Spinal cord (tissue), 10 donors: ENCODE measurements around the gene CYP2W1. TPM values are rescaled to one million over a fixed set of nuclear protein-coding genes. Genes with fewer than 3 reads are reported as not detected.
"Not testable (repeated sequence)": the region's sequence is repeated elsewhere in the genome, so short reads cannot be mapped to it uniquely, and the experiment has no call there.

Source experiments
- DNase-seq, 6 donors: peaks; one replicate each; pipeline versions ENCODE4 v3.0.0 to v3.0.0-alpha.2; 2013 to 2015; ENCODE audit warnings: low spot score in 6 of 6, low read depth in 4 of 6
- H3K27ac ChIP-seq: one replicate; pipeline ENCODE4 v1.5.1; 2013; ENCODE audit warnings: low read depth, low read length, control low read depth
- H3K27me3 ChIP-seq: one replicate; pipeline ENCODE4 v1.6.1; 2013; ENCODE audit warnings: low read length; ENCODE audit not compliant: control insufficient read depth, insufficient read depth
- H3K36me3 ChIP-seq: one replicate; pipeline ENCODE4 v1.6.1; 2013; ENCODE audit warnings: low read length; ENCODE audit not compliant: control insufficient read depth, insufficient read depth
- H3K4me1 ChIP-seq: one replicate; pipeline ENCODE4 v1.6.1; 2013; ENCODE audit warnings: low read length; ENCODE audit not compliant: control insufficient read depth, insufficient read depth
- H3K4me3 ChIP-seq: one replicate; pipeline ENCODE4 v1.5.1; 2013; ENCODE audit warnings: low read depth, low read length, control low read depth
- H3K9me3 ChIP-seq: one replicate; pipeline ENCODE4 v1.6.1; 2013; ENCODE audit warnings: low read length; ENCODE audit not compliant: control insufficient read depth, insufficient read depth
- WGBS: methylation state at CpG from one replicate; pipeline ENCODE4 v1.1.5; 2013; ENCODE audit warnings: missing lambda C conversion rate; ENCODE audit not compliant: insufficient coverage; 5-methylcytosine and 5-hydroxymethylcytosine counted together
- polyA plus RNA-seq, 2 donors: library from polyadenylated mRNA; unstranded; fragments of 120-200 nt; gene quantifications; one replicate each; pipeline ENCODE4 v1.2.1, GENCODE V29; 2013; ENCODE audit not compliant: insufficient read length in 2 of 2
- total RNA-seq, 2 donors: library from RNA; depleted of rRNA in 1 of 2; stranded (reverse); fragments of 120-200 nt in 1 of 2; fragments of >200 nt in 1 of 2; gene quantifications; one replicate each; pipeline versions ENCODE4 v1.2.3 to v1.2.4, GENCODE V29; 2013 to 2014
- donor health status: healthy.

Gene CYP2W1
- total and polyA plus RNA-seq, 4 donors, result 0.44 to 1.8 (median 1.1) TPM

DNA sequence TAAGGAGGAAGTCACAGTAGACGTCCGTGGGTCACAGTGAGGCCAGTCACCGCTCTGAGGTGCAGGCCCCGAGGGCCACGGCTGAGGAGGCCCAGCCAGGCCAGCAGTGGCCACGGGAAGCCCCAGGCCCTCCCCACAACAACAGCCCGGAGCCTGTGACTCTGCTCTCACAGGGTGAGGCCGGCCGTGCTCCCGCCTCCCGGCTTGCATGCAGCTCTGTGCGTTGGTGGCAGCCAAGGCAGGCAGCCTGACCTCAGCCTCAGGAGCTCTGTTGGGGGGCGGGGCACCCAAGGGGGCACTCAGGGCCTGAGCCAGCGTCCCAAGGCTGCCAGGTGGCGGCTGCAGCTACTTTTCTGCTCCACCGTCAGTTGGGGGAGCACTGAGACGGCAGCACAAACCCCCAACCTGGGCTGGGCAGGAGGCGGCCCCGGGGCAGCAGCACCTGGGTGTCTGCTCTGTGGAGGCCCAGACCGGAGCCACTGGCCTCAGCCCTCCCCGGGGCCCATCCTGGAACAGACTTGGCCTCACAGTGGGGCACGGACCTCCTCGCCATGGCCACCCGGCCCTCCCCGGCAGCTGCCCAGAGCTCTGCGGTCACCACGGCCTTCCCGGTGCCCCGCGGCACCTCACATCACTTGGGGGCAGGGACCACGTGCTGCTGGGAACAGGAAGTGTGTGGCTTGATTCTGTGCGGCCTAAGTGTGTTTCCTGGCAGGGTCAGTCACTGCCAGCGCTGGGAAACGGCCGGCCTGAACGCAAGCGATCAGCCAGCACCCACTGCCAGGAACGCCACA, 13.3 kb downstream of the CYP2W1 start:
- peaks cover 53% of the 10 kb centered on the region for H3K4me1 ChIP-seq
- H3K36me3 ChIP-seq, result peaks cover 64% of the 10 kb centered on the region
- no peaks in the 10 kb centered on the region for H3K27me3 ChIP-seq
- no peaks in the 10 kb centered on the region for H3K9me3 ChIP-seq
- no peak for DNase-seq
- H3K27ac ChIP-seq, result no peak overlapping the region
- 85% methylated on average over 38 of the region's 38 CpGs for WGBS
- H3K4me3 ChIP-seq, result no peak overlapping the region

DNA sequence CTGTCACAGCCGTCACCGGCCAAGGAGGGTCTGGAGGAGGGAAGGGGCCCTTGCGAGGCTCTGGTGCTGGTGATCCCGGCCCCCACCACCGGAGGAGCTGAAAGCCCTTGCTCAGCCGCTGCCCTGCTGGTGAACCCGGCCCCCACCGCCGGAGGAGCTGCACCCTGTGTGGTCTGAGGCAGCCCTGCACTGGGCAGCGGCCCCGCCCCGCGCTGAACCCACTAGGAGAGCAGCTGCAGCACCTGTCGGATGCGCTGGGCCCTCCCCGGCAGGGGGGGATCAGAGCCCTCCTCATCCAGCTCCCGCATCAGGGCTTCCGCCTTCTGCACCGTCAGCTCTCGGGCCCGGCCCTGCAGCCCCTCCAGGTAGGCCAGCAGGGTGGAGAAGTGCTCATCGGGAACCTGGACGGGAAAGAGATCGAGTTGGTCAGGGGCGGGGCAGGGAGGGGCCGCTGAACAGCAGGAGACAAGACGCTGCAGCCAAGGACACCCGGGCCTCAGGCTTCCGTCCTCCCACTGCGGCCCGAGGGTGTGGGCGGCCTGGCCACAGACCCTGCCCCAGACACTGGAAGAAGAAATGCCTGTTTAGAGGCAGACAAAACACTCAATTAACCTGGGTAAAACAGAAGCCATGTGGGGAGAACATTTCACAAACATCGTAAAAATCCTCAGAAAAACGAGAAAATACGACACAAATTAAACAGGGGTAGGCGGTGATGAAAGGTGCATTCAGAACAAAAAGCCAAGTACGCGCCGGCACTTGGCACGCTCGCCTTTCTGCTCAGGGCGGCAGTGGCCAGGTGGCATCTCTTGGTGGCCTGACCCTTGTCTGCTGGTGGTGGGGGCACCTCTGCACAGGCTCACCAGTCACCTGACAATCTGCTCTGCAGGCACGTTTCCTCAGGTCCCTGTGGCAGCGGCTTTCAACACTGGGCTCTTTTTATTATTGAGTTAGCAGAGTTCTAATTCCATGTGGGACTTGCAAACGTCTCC, 14.7 kb downstream of the CYP2W1 start:
- DNase-seq, result no peak
- peaks cover 73% of the 10 kb centered on the region for H3K36me3 ChIP-seq

GRCh38 chr7:999149-999879, 16.3 kb downstream of the CYP2W1 start:
- Histone ChIP-seq H3K27me3 (no peaks in the 10 kb centered on the region), H3K9me3 (no peaks in the 10 kb centered on the region), H3K27ac (no peak overlapping the region), H3K36me3 (peaks cover 76% of the 10 kb centered on the region), H3K4me1 (peaks cover 30% of the 10 kb centered on the region), H3K4me3 (no peak overlapping the region)
- WGBS, result 78% methylated on average over 23 of the region's 28 CpGs
- no peak for DNase-seq

More for the DNA sequence above, 14.7 kb downstream of the CYP2W1 start:
- H3K27ac ChIP-seq, result no peak overlapping the region
- 60% methylated on average over 36 of the region's 45 CpGs for WGBS
- H3K4me3 ChIP-seq, result no peak overlapping the region
- H3K9me3 ChIP-seq, result no peaks in the 10 kb centered on the region
- peaks cover 42% of the 10 kb centered on the region for H3K4me1 ChIP-seq
- no peaks in the 10 kb centered on the region for H3K27me3 ChIP-seq

DNA sequence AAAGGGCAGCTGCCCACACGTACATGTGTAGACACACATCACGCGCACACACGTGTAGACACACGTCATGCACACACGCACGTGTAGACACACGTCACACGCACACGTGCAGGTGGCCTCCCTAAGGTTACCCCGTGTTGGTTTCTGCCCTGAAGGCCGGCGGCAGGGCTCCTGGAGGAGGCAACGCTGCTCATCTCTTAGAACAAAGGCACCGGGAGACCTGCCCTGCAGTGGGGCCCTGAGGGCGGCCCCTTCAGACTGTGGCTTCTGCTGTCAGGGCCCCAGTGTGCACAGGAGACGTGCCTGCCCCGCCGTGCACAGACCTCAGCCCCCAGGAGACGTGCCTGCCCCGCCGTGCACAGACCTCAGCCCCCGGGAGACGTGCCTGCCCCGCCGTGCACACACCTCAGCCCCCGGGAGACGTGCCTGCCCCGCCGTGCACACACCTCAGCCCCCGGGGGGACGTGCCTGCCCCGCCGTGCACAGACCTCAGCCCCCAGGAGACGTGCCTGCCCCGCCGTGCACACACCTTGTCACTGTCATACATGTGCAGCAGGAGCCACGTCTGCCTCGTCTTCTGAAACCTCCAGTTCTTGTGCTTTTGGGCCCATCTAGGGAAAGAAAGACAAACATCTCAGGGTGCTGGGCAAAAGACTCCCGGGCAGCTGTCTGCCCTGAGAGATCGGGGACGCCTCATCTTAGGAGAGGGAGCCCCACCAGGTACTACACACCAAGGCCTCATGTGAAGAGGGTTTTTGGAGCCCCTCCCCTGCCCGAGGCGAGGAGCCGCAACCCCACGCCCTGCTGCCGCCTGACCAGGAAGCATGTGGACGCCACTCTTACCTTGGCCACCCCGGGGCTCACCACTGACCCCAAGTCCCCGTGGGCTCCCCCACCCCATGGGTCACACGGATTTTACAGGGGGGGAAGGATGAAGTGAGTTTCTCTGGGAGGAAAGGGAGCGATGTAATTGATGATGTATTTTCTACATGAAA, 17.3 kb downstream of the CYP2W1 start:
- Histone ChIP-seq H3K4me3 (no peak overlapping the region), H3K36me3 (peaks cover 76% of the 10 kb centered on the region), H3K27ac (no peak overlapping the region), H3K4me1 (peaks cover 26% of the 10 kb centered on the region), H3K27me3 (no peaks in the 10 kb centered on the region), H3K9me3 (no peaks in the 10 kb centered on the region)
- DNase-seq, result no peak
- WGBS, result 81% methylated on average over 34 of the region's 52 CpGs

- not testable (repeated sequence) for H3K27me3 ChIP-seq, DNase-seq, H3K27ac ChIP-seq, H3K4me3 ChIP-seq, H3K9me3 ChIP-seq
- 82% methylated on average over 11 of the region's 14 CpGs for WGBS
- Histone ChIP-seq H3K36me3 (peaks cover 75% of the 10 kb centered on the region), H3K4me1 (peaks cover 19% of the 10 kb centered on the region)
Measured at GRCh38 chr7:1001069-1001770, 18.2 kb downstream of the CYP2W1 start.

GRCh38 chr7:1002026-1002425, 19.0 kb downstream of the CYP2W1 start:
- H3K27me3 ChIP-seq, H3K27ac ChIP-seq, H3K9me3 ChIP-seq, DNase-seq, H3K4me3 ChIP-seq: not testable (repeated sequence)
- H3K36me3 ChIP-seq, result peaks cover 75% of the 10 kb centered on the region
- WGBS, result 60% methylated on average over 2 of the region's 4 CpGs
- H3K4me1 ChIP-seq, result peaks cover 11% of the 10 kb centered on the region

GRCh38 chr7:1002445-1002844, 19.5 kb downstream of the CYP2W1 start:
- WGBS, result 100% methylated on average over 1 of the region's 7 CpGs
- peaks cover 75% of the 10 kb centered on the region for H3K36me3 ChIP-seq
- H3K27ac ChIP-seq, DNase-seq, H3K9me3 ChIP-seq, H3K4me1 ChIP-seq, H3K4me3 ChIP-seq, H3K27me3 ChIP-seq: not testable (repeated sequence)

DNA sequence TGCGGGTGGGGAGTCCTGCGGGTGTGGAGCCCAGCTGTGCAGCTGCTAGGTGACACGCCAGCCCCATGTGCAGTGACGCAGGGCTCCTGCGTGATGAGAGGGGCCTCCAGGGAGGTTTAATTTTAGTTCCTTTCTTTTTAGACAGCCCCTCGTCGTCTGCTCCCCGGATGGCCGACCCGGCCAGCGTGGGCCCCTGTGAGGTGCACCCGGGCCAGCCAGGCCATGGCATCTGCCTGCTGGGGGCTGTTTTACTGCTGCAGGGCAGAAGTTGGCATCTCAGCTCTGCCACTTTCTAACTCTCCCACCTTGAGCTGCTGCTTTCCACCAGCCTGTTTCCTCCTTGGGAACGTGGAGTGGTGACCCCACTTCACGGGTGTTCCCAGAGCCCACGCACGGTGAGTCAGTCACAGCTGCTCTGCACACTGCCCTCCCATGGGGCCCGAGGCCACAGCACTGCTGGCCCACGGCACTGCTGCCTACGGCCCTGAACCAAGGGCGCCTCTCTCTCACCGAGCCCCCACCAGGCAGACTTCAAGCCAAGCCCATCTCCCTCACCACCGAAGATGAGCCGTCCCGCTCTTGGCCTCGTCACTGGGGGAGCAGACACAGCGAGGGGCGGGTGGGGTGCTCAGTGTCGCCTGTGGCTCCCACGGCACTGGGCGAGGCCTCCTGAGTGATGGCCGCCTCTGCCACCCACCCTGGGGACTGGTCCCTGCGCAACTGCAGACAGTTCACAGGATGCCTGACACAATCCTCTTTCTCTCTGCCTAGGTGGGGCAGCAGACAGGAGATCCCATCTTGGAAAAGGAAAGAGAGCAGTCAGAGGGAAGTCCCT, 21.3 kb downstream of the CYP2W1 start:
- H3K4me3 ChIP-seq, result no peak overlapping the region
- no peaks in the 10 kb centered on the region for H3K27me3 ChIP-seq
- H3K9me3 ChIP-seq, result no peaks in the 10 kb centered on the region
- H3K36me3 ChIP-seq, result peaks cover 82% of the 10 kb centered on the region
- H3K4me1 ChIP-seq, result no peaks in the 10 kb centered on the region
- H3K27ac ChIP-seq, result no peak overlapping the region
- DNase-seq, result no peak
- 83% methylated on average over 28 of the region's 32 CpGs for WGBS
